GM18867 (cell line): ENCODE results near the gene DIO3.

Experiments
- ATAC-seq: cut with Tn5 transposase; IDR thresholded peaks from one replicate; pipeline ENCODE4 v1.9.1; 2021; ENCODE audit warnings: mild to moderate bottlenecking, moderate library complexity; ENCODE audit not compliant: unreplicated experiment

The DIO3 gene

DNA sequence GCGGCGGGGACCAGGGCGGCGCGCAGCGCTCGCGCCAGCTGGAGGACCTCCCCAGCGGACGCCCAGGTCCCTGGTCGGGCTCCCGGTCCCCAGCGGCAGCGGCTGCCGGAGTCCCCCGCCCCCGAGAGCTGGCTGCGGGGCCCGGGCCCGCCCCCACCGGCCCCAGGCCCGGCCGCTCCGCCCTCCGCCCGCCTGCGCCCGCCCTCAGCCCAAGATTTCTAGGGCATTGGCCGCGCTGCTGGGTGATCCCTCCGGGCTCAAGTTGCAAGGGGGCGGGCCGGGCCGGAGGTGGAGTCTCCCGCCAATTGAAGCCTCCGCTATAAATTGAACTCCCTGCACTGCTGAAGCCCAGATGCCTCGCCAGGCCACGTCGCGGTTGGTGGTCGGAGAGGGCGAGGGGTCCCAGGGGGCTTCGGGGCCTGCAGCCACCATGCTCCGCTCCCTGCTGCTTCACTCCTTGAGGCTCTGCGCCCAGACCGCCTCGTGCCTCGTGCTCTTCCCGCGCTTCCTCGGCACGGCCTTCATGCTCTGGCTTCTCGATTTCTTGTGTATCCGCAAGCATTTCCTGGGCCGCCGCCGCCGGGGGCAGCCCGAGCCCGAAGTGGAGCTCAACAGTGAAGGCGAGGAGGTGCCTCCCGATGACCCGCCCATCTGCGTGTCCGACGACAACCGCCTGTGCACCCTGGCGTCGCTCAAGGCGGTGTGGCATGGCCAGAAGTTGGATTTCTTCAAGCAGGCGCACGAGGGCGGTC is at the start of gene DIO3:
Gene DIO3 (plus strand): TSS at position 351 of the 752 bp plus-strand sequence.
- ATAC-seq, result no peak

DNA sequence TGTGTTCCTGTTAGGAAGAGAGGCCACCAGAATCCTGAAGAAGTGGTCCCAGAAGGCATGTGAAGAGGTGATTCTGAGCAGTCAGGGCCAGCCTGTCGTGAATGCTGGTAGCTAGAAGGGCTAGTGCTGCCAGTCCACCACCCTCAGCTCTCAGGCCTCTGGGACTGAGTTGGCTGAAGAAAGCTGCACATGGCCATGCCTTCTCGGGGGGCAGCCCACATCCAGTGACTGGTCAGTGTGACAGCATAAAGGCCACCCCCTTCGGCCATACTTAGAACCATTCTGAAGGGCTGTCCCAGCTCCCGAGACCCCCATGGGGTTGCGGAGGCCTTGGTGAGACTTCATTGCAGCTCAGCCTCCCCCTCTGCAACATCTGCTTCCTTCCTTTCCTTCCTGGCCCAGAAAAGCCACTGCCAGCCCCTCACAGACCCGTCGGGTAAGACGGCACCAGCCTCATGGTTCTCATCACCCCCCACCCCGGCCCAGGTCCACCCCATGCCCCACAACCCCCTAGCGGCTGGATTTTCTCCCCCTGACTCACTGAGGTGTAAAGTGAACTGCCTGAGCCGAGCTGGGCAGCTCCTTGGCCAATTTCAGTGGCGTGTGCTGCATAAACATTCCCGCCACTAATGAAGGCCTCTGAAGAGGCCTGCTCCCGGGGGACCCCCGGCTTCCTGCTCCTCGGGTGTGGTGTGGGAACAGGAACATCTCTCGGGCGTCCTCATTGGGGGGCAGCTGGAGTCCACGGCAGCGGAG is 49.5 kb upstream of the DIO3 start:
- no peak for ATAC-seq

DNA sequence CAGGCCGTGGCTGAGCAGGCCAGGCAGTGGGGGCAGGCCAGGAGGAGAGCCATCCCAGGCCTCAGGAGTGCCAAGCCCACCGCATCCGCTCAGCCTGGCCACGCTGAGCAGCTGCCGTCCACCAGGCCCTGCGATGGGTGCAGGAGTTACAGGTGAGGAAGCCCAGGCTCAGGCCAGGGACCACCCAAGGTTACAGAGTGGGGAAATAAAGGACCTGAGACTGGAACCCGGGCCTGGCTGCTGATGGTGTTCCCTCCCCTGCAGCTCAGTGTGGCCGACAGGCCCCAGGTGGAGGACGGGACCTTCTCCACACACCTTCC is 49.0 kb upstream of the DIO3 start:
- ATAC-seq, result no peak

GRCh38 chr14:101514136-101514535 is 47.2 kb upstream of the DIO3 start:
- ATAC-seq, result no peak

DNA sequence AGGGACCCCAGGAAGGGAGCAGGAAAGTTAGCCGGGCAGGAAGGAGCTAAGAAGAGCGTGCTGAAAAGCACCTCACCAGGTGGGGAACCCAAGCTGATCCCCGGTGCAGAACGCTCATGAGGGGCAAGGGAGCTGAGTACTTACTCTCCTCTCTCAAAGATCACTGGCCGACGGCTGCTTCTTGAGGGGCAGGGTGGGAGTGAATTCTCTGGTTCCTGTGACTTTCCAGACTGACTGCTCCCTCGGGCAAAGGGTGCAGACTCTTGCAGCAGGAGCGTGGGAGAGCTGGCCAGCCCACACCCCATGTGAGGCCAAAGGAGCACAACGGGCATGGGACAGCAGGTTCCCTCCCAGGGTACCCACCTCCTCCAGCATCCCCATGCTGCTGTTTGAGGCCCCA is 44.9 kb upstream of the DIO3 start:
- no peak for ATAC-seq

DNA sequence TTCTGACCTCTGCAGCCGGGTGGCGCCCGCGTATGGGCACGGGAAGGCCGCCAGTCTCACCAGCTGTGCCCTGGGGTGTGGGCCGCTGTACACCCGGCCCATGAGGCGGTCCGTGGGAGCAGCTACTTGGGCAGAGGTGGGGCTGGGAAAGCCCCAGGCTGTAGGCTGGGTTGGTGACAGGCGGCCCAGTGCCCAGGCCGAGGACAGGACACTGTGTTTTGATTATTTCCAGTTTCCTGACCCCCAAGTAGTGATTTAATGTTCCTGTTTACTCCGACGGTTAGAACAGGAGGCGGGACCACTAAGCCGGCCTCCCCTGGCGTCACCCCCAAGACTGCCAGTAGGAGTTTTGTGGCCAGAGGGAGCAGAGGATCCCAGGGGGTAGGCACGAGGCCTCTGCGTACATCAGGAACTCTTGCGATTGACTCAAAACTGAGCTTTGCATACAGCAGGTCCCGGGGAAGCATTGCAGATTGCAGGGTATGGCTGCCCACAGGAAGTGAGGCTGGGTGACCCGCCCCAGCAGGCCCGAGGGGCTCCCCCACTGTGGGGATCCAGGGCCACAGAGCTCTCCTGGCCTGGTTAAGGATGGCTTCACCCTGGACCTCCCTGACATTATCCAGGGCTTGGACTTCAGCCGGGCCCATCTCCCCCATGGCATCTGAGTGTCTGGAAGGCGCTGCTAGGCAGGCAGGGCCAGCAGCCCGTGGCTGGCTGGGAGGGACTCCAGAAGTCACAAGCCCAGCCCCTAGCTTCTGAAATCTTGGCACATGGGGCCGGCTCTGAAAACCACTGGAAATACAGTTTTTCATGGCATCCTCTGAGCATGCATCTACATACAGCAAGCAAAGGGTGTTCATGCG is 42.5 kb upstream of the DIO3 start:
- ATAC-seq, result no peak

DNA sequence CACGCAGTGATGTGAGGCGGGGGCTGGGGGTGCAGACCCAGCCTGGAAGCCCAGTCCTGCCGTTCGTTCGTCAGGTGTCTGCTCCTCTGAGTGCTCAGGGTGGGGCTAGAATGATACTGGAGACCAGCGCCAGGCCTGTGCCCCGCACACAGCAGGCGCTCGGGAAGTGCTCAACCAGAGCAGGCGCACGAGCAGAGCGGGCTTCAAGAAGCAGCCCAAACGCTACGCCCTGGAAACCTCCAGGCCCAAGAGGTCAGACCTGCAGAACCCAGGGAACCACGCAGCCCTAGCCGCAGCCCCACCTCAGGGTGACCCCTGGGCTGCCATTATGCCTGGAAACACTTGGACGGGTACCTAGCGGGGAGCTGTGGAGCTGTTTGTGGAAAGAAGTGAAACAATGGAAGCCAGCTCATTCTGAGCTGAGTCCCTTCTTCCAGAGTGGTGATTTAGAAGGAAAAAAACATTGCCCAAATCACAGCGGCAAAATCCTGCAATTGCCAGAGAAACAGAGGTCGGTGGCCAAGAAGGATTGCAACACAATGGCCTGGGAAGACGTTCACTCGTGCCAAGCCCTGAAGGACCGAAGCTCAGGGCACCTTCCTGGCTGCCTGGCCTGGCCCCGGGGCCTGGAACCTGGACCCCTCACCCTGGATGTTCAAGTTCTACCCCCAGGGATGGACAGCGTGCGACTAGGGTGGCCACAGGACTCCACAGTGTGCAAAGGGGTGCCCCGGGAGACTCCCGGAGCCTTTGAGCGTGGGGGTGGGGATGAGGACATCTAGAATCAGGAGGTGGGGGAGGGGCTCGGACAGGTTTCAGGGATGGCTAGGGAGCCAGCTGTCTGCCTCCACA is 40.4 kb upstream of the DIO3 start:
- no peak for ATAC-seq

DNA sequence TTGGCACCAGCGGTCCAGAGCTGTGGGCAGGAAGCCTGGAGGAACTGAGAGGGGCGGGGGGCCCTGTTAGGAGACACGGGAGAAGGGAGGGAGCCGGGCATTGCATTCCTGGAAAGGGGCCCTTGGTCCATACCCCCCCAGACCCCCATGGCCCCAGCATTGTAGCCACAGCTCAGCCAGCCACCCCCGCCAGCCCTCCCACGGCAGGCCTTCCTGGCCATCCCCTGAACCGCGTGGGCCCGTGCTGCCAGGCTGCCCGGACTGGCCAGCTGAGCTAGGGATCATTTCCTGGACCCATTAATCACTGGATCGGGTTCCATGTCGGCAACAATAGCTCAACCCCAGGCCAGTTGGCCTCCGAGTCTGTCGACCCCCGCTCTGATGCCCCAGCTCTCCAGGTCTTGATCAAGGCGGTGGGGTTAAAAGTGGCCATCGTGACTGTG is 39.8 kb upstream of the DIO3 start:
- ATAC-seq, result no peak

DNA sequence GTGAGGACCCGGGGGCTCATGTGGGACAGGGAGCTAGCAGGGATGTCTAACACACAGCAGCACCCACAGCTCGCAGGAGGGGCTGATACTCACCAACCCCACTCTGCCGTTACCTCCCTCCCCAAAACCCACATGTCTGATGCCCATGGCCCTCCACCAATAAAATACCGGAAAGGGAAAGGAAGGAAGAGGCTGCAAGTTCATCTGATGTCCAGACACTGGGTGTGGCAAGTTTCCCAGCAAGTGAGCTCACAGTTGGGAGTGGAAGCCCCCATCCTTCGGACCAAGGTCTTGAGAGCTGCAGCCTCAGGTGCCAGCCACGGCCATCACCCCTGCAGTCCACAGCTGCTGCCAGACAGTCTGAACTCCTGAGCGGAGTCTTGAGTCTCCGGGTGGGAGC is 39.3 kb upstream of the DIO3 start:
- no peak for ATAC-seq

DNA sequence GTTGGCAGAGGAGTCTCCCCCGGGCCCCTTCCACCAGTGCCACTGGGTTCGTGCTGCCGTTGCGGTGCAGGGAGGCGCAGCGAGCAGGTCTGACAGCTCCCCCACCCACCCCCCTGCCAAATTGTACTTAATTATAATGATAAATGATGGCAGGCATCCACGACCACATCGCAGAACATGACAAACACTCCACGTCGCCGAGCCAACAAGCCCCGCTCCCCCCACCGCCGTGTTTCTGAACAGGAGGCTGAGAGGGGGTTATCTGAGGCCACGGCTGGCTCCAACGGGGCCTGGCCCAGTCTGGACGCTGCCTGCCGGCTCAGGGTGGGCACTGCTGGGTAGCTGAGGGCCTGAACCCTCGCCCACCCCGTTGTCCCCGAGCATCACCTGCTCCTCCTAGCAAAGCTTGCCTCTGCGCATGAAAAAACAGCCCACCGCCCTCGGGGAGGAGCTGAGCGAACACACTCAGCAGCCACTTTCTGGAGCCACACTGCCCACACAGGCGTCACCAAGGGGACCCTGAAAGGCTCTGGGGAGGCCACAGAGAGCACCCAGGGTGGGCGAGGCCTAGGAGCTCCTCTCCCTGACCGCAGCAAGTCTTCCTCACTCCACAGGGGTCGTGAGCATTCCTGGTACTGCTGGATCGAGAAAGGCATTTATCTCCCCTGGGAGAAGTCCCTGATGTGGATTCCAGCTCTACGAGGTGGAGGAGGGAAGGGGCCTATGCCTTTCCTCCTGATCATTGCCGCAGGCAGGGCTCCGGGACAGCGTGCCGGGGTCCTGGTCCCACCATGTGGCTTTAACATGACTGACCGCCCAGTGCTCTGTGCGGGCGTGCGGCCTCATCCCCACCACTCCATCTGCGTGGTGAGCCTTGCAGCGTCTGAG is 35.4 kb upstream of the DIO3 start:
- ATAC-seq, result no peak

DNA sequence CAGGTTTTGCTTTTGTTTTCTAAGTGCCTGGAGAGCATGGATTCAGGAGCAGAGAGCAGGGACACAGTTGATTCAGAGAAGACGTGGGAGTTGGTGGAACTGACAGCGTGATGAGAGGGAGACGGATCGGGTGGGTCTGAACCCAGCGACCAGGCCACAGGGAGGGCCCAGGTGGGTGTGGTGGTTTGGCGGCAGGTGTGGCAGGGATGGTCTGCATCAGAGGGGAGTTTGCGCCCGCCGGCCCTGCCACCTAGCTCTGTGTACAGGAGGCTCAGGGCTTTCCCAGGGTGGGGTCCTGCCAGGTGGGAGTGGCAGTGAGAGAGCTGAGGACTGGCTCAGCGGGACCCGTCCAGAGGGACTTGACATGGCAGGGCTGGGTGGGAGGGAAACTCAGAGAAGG is 33.3 kb upstream of the DIO3 start:
- ATAC-seq, result no peak

GRCh38 chr14:101529079-101529478 is 32.2 kb upstream of the DIO3 start:
- no peak for ATAC-seq

DNA sequence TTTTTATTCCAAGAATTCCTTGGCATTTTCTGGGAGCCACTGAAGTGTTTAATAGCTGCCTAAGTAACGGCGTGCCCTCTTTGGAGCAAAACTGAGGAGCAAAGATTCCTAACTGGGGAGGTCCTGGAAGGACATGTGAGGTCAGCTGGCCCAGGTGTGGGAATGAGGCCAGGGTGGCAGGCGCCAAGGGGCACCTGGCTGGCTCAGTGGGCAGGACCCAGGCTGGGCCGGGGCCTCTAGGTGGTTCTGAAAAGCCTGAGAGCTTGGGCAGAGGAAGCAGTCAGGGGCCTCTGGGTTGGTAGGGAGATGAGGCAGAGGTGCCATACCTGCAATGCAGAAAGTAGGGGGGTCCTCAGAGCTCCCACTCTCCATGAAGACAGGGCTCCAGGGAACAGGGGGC is 27.1 kb upstream of the DIO3 start:
- ATAC-seq, result no peak

GRCh38 chr14:101535232-101535631 is 26.1 kb upstream of the DIO3 start:
- no peak for ATAC-seq

DNA sequence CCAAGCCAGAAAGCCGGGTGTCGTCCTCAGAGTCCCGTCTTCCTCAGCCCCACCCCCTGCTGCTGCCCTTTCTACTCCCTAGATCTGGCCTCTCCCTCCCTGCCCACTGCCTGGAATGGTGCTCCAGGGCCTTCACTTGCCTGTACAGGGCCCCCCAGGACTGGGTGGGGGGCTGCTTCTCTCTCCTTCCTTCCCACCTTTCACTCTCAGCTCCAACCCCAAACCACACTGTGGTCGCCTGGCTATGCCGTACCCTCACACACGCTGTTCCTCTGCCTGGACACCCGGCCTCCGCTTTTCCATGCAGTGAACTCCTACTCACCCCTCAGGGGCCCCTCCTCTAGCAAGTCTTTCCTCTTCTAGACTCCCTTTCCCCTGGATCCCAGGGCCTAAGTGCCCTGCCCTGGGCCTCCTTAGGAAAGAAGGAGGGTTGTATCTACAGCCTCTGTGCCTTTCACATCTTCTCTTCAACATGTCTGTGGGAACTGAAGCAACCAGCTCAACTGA is 25.5 kb upstream of the DIO3 start:
- ATAC-seq, result no peak

DNA sequence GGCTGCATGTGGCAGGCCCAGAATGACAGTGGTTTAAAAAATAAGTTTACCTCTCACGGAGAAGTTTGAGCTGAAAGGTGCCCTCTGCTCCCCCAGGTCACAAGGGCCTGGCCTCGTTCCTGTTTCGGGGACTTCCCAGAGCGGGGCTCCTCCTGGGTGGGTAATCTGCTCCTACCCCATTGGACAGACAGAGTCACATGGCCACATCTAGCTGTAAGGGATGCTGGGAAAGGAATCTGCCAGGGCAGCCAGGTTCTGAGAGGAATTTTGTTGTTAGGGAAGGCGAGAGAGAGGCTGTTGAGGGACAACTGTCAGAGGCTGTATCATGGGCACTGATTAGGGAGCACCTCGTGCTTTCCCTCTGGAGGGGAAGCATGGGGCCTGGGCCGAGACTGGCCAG is 24.0 kb upstream of the DIO3 start:
- no peak for ATAC-seq

DNA sequence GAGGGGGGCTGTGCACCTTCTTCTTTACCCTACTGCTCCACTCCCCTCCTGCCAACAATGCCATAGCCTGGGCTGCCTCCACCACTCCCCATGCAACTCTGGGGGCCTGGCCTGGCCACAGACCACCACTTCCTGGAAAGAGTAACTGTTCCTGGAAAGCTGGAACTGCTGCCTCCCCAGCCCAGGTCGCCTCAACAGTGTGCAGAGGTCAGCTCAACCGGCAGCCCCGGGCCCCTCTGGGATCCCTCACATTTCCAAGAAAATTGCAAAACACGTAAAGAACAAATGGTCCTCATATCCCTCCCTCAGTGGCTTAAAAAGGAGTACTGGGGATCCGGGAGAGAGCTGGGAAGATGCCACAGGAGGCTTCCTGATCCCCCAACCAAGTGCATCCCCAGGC is 22.4 kb upstream of the DIO3 start:
- ATAC-seq, result no peak

DNA sequence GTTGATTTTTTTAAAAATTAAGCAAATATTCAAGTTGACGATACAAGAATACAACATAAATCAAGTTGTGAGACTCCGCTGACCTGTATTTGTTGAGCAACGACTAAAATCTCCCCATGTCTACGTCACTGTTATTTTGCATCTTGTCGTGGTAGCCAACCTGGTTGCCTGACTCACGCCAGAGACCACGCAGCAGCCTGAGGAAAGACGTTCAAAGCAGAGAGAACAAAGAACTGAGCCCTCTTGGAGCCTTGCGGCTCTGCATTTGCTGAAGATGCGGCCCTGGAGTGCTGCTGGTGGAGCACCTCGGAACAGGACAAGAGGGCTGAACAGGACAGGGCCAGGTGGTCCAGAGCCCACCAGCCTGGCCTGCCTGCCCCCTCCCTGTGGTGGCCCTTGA is 21.4 kb upstream of the DIO3 start:
- ATAC-seq, result no peak
